Colonic mucosa (tissue), 4 donors: Measurements from ENCODE around the gene RPS10. TPM values are rescaled to one million over a fixed set of nuclear protein-coding genes. Genes with fewer than 3 reads are reported as not detected.

Experiments
- DNase-seq: peaks from one replicate; pipeline ENCODE4 v3.0.0-alpha.2; 2020
- H3K27ac ChIP-seq: fragments of 200-600 bp; one replicate; pipeline ENCODE4 v1.8.0; 2021
- H3K27me3 ChIP-seq: fragments of 200-600 bp; one replicate; pipeline ENCODE4 v1.8.0; 2021
- H3K36me3 ChIP-seq: fragments of 200-600 bp; one replicate; pipeline ENCODE4 v1.8.0; 2021
- H3K4me1 ChIP-seq: fragments of 200-600 bp; one replicate; pipeline ENCODE4 v1.8.0; 2021; ENCODE audit warnings: mild to moderate bottlenecking
- H3K4me3 ChIP-seq: fragments of 200-600 bp; one replicate; pipeline ENCODE4 v1.8.0; 2021
- H3K9ac ChIP-seq, 2 donors: one replicate each; pipeline ENCODE4 v1.7.0; 2013; ENCODE audit warnings: control low read depth in 2 of 2, low read depth in 2 of 2, low read length in 2 of 2
- H3K9me3 ChIP-seq: fragments of 200-600 bp; one replicate; pipeline ENCODE4 v1.8.0; 2021
- intact Hi-C: fragments of 100-400 bp; cut with DNase I; formaldehyde crosslinking; loops from one replicate; pipeline ENCODE4 v1.14.1; 2022
- total RNA-seq, 2 donors: library from RNA; stranded (reverse); fragmentation: NEBNext Ultra II Directional in 1 of 2; extraction: Animal tissue kit (Norgen Biotek cat#: 25700) in 1 of 2; gene quantifications; one replicate each; pipeline ENCODE4 v1.2.1, GENCODE V29; 2021
- TF ChIP-seq, protein P1 (sequence below): fragments of 200-600 bp; IDR thresholded peaks from one replicate; pipeline ENCODE4 v1.8.0; 2022; ENCODE audit warnings: antibody characterized with exemption, mild to moderate bottlenecking
- donor health status: healthy.
- donor health status: DM: no; HTN: no; CAD: no.
- donor health status: DM: no; HTN: no; CAD: no.

RPS10 gene
- total RNA-seq, 2 donors from 2014 or later, result 1,011 to 1,246 TPM

DNA sequence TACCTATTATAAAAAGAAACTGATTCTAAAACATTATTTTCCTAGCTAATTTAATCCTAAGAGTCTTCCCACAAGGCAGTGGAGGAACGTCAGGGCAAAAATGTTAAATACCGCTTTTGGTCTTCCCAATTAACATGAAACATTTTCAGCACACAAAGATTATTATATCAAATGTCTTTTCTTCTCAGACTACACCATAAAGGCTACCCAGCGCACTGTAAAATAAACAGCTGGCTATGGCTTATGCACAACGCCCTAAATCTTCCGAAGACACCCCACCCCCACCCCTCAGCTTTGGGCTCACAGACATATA lies 34.4 kb downstream of the RPS10 start:
- Histone ChIP-seq H3K9ac (peak overlapping the region; percentile 77 to 87), H3K27me3 (no peaks in the 10 kb centered on the region), H3K9me3 (no peaks in the 10 kb centered on the region), H3K36me3 (no peaks in the 10 kb centered on the region), H3K4me1 (peaks cover 8% of the 10 kb centered on the region), H3K4me3 (peak overlapping the region; percentile 84), H3K27ac (peak overlapping the region; percentile 94)
- TF ChIP-seq, protein P1, sequence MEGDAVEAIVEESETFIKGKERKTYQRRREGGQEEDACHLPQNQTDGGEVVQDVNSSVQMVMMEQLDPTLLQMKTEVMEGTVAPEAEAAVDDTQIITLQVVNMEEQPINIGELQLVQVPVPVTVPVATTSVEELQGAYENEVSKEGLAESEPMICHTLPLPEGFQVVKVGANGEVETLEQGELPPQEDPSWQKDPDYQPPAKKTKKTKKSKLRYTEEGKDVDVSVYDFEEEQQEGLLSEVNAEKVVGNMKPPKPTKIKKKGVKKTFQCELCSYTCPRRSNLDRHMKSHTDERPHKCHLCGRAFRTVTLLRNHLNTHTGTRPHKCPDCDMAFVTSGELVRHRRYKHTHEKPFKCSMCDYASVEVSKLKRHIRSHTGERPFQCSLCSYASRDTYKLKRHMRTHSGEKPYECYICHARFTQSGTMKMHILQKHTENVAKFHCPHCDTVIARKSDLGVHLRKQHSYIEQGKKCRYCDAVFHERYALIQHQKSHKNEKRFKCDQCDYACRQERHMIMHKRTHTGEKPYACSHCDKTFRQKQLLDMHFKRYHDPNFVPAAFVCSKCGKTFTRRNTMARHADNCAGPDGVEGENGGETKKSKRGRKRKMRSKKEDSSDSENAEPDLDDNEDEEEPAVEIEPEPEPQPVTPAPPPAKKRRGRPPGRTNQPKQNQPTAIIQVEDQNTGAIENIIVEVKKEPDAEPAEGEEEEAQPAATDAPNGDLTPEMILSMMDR, result no peak
- intact Hi-C loops, result no loop called here
- no peak for DNase-seq

DNA sequence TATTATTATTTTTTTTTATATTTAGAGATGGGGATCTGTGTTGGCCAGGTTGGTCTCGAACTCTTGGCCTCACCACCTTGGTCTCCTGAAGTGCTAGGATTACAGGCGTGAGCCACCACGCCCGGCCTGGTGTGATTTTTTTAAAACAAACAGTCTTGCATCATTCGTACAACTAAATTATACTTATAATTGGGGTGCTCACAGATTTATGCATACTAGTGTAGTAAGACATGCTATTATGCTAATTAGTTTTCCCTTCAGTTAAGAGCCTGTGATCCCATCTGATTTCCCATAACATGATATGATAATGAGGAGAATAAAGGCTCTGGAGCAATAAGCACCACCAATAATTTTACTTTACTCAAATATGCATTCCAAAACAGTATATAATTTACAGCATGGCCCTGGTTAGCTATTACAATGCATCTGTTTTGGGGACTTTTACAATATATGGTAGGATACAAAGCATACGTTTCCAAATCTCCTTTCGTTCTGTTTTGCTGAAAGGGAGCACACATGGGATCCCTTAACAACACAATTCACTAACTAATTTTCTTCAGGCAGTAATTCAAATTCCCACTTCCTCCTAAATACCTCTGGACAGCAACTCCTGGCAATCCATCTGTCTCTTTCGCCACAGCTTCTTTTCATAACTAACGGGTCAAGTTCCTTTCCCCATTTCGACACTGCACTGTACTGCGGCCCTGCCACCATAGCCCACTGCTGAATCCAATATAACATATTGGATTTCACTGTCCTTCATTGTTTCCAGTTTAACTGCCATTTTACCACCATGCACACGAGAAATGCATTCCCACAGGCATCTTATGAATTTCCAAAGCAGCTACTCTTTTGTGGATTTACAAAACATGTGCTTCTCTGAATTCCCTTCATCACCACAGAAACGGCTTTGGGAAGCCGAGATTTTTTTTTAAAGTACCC lies 35.1 kb downstream of the RPS10 start:
- Histone ChIP-seq H3K27ac (peak overlapping the region; percentile 94), H3K27me3 (no peaks in the 10 kb centered on the region), H3K4me3 (peak overlapping the region; percentile 84), H3K4me1 (peaks cover 8% of the 10 kb centered on the region), H3K36me3 (no peaks in the 10 kb centered on the region), H3K9me3 (no peaks in the 10 kb centered on the region), H3K9ac (peak overlapping the region in 1 of 2 donors; percentile 77)
- TF ChIP-seq, protein P1, result no peak
- intact Hi-C loops, result no loop called here
- DNase-seq, result peak; percentile 31

DNA sequence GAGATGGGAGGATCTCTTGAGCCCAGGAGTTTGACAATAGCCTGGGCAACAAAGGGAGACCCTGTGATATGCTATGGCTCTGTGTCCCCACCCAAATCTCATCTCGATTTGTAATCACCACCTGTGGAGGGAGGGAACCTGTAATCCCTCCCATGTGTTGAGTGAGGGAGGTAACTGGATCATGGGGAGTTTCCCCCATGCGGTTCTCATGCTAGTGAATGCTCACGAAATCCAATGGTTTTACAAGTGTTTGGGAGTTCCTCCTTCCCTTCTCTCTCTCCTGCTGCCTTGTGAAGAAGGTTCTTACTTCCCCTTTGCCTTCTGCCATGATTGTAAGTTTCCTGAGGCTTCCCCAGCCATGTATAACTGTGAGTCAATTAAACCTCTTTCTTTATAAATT lies 36.8 kb downstream of the RPS10 start:
- TF ChIP-seq, protein P1, result no peak
- H3K36me3 ChIP-seq, result no peaks in the 10 kb centered on the region
- no peak overlapping the region for H3K4me3 ChIP-seq
- intact Hi-C loops, result no loop called here
- no peak overlapping the region for H3K9ac ChIP-seq
- H3K9me3 ChIP-seq, result no peaks in the 10 kb centered on the region
- H3K27me3 ChIP-seq, result no peaks in the 10 kb centered on the region
- no peak overlapping the region for H3K27ac ChIP-seq
- no peak for DNase-seq
- peaks cover 8% of the 10 kb centered on the region for H3K4me1 ChIP-seq

DNA sequence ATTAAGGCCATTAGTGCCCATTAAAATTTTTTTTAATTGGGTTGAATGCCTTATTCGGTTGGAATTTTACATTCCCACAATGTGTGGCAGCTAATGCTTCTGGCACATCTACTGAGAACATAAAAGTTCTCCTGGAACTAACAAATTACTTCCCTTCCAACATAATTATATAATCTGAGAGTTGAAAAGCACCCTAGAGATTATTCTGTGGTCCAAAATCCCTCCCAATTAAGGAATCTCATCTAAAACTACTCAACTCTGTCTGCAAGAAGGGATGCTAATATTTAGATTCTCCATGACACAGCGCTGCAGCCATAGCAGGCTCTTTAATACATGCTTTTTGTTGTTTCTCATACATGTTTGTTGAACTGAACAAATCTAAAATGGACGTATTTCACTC lies 37.4 kb downstream of the RPS10 start:
- intact Hi-C loops, result no loop called here
- no peak overlapping the region for H3K27ac ChIP-seq
- H3K9me3 ChIP-seq, result no peaks in the 10 kb centered on the region
- no peak for DNase-seq
- H3K36me3 ChIP-seq, result no peaks in the 10 kb centered on the region
- TF ChIP-seq, protein P1, result no peak
- H3K4me3 ChIP-seq, result no peak overlapping the region
- no peak overlapping the region for H3K9ac ChIP-seq
- peaks cover 6% of the 10 kb centered on the region for H3K4me1 ChIP-seq
- no peaks in the 10 kb centered on the region for H3K27me3 ChIP-seq

DNA sequence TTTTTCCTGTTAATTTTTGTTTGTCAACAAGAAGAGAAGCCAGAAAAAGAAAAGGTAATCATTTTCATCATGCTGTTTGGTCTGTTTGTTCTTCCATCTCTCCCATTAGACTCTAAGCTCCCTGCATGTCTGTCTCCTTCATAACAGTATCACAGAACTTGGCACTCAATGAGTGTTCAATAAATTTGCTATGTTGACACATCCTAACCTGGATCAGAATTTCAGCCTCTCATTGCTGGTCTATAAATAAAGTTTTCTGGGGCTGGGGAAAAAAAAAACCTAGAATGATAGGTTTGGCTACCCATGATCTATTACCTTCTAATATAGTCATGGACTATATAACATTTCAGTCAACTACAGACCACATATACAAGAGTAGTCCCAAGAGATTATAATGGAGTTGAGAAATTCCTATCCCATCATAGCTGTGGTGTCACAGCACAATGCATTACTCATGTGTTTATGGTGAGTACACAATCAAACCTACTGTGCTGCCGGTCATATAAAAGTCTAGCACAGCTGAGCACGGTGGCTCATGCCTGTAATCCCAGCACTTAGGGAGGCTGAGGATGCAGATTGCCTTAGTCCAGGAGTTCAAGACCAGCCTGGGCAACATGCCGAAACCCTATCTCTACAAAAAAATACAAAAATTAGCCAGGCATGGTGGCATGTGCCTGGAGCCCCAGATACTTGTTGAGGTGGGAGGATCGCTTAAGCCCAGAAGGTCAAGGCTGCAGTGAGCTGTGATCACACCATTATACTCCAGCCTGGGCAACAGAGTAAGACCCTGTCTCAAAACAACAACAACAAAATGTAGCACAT lies 39.3 kb downstream of the RPS10 start:
- H3K27me3 ChIP-seq, result no peaks in the 10 kb centered on the region
- H3K9ac ChIP-seq, result no peak overlapping the region
- no peak overlapping the region for H3K4me3 ChIP-seq
- TF ChIP-seq, protein P1, result no peak
- no peaks in the 10 kb centered on the region for H3K9me3 ChIP-seq
- H3K27ac ChIP-seq, result no peak overlapping the region
- no peak for DNase-seq
- no peaks in the 10 kb centered on the region for H3K4me1 ChIP-seq
- intact Hi-C loops, result no loop called here
- no peaks in the 10 kb centered on the region for H3K36me3 ChIP-seq
